ENCODE results near the gene MYOZ2. TPM values are rescaled to one million over a fixed set of nuclear protein-coding genes. Genes with fewer than 3 reads are reported as not detected.

MYOZ2 gene
- total RNA-seq, 3 donors from 2014 or later (not counting 1 experiment from before 2014, with no cell fraction given) = not detected

DNA sequence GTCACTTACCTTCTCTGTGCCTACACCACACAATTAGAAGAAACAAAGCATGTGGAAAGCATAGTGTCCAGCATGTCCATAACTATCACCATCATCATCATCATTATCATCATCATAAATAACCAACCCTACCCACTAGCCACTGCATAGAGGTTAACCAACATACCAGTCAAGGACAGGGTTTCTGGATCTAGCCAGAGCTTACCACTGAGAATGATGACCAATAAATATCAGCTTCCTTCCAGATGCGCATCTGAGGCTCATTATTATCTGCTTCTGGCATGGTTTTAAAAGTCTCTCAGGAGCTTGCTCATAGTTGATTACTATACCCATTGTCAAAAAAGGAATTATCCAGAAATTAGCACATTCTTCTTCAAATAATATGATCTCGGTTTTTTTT, 25.5 kb upstream of the MYOZ2 start:
- Histone ChIP-seq H3K4me3 (ENCODE audit: low read length) (no peak overlapping the region), H3K27me3 (ENCODE audit: control insufficient read depth, insufficient read depth, low read length) (no peaks in the 10 kb centered on the region), H3K36me3 (ENCODE audit: control insufficient read depth, insufficient read depth, low read length) (no peaks in the 10 kb centered on the region), H3K4me1 (ENCODE audit: control insufficient read depth, insufficient read depth, low read length) (no peaks in the 10 kb centered on the region), H3K9me3 (ENCODE audit: control insufficient read depth, insufficient read depth, low read length) (no peaks in the 10 kb centered on the region), H3K27ac (ENCODE audit: low read length) (no peak overlapping the region)
- whole genome bisulfite sequencing (ENCODE audit: insufficient coverage) = 91% methylated on average over 2 of the region's 2 CpGs
- Mint-ChIP-seq H3K4me1 (peaks cover 0 to 4% of the 10 kb centered on the region in 2 donors), H3K27me3 (ENCODE audit: low read depth in 2 of 2) (peaks cover 0 to 5% of the 10 kb centered on the region in 2 donors), H3K36me3 (no peaks in the 10 kb centered on the region), H3K4me3 (no peak overlapping the region), H3K27ac (no peak overlapping the region), H3K9me3 (no peaks in the 10 kb centered on the region)
- TF ChIP-seq, protein P1, sequence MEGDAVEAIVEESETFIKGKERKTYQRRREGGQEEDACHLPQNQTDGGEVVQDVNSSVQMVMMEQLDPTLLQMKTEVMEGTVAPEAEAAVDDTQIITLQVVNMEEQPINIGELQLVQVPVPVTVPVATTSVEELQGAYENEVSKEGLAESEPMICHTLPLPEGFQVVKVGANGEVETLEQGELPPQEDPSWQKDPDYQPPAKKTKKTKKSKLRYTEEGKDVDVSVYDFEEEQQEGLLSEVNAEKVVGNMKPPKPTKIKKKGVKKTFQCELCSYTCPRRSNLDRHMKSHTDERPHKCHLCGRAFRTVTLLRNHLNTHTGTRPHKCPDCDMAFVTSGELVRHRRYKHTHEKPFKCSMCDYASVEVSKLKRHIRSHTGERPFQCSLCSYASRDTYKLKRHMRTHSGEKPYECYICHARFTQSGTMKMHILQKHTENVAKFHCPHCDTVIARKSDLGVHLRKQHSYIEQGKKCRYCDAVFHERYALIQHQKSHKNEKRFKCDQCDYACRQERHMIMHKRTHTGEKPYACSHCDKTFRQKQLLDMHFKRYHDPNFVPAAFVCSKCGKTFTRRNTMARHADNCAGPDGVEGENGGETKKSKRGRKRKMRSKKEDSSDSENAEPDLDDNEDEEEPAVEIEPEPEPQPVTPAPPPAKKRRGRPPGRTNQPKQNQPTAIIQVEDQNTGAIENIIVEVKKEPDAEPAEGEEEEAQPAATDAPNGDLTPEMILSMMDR (IDR thresholded peaks at IDR 0.05) = no peak
- intact Hi-C loops (cut with micrococcal nuclease) = no loop called here
- no peak for DNase-seq
- no peak for ATAC-seq

DNA sequence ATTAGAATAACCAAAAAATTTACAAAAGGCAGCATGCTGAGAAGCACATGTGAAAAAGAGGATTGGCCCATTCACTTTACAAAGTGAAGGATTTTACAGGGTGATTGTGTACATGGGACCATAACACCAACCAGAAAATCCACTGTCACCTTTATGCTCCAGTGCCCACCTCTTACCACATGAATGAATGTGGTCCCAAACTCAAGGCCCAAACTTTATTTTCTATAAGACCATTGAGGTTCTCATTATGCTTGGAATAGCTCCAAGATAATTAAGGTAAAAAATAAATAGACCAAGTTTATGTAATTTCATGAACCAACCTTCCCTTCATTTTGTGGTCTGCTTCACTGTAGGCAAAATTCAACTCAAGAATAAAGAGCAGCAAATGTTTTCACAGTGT, 24.3 kb upstream of the MYOZ2 start:
- no peak overlapping the region for H3K27ac ChIP-seq (ENCODE audit: low read length)
- H3K36me3 ChIP-seq (ENCODE audit: control insufficient read depth, insufficient read depth, low read length) = no peaks in the 10 kb centered on the region
- TF ChIP-seq, protein P1 (IDR thresholded peaks at IDR 0.05) = no peak
- no peaks in the 10 kb centered on the region for H3K36me3 Mint-ChIP-seq
- no peaks in the 10 kb centered on the region for H3K27me3 ChIP-seq (ENCODE audit: control insufficient read depth, insufficient read depth, low read length)
- peaks cover 5 to 9% of the 10 kb centered on the region in 2 donors for H3K27me3 Mint-ChIP-seq (ENCODE audit: low read depth in 2 of 2)
- DNase-seq = no peak
- intact Hi-C loops (cut with micrococcal nuclease) = no loop called here
- H3K27ac Mint-ChIP-seq = no peak overlapping the region
- no peaks in the 10 kb centered on the region for H3K9me3 ChIP-seq (ENCODE audit: control insufficient read depth, insufficient read depth, low read length)
- no peak for ATAC-seq
- no peaks in the 10 kb centered on the region for H3K9me3 Mint-ChIP-seq
- no peaks in the 10 kb centered on the region for H3K4me1 ChIP-seq (ENCODE audit: control insufficient read depth, insufficient read depth, low read length)
- peaks cover 0 to 4% of the 10 kb centered on the region in 2 donors for H3K4me1 Mint-ChIP-seq
- H3K4me3 ChIP-seq (ENCODE audit: low read length) = no peak overlapping the region
- H3K4me3 Mint-ChIP-seq = no peak overlapping the region

DNA sequence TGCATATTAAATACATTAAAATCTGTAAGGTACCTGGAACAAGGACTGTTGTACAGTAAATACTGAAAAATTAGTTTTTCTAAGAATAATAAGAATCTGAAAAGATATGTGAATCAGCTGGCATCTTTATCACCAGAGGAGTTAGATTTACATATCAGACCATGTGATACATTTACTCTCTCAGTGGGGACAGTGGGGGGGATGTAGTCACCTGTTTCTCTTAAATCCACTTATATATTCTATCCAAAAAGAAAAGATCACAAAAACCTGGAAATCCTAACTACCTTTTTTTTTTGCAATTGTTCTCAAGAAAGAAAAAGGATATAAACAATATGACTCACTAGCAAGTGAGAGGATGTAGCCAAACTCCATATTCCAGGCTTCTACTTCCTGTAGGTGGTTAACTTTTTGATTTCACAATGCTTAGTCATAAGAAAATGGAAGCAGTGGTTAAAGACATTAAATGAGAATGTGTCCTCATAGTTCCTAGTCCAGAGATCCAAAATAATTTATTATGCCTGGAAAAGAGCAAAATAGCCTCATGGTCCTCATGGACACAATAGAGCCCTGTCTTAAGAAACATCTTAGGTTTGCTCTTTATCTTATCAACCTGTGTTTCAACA, 22.5 kb upstream of the MYOZ2 start:
- Histone ChIP-seq H3K4me1 (ENCODE audit: control insufficient read depth, insufficient read depth, low read length) (no peaks in the 10 kb centered on the region), H3K4me3 (ENCODE audit: low read length) (no peak overlapping the region), H3K27me3 (ENCODE audit: control insufficient read depth, insufficient read depth, low read length) (no peaks in the 10 kb centered on the region), H3K36me3 (ENCODE audit: control insufficient read depth, insufficient read depth, low read length) (no peaks in the 10 kb centered on the region), H3K27ac (ENCODE audit: low read length) (no peak overlapping the region), H3K9me3 (ENCODE audit: control insufficient read depth, insufficient read depth, low read length) (no peaks in the 10 kb centered on the region)
- DNase-seq (no peak), ATAC-seq (no peak)
- H3K27ac Mint-ChIP-seq = no peak overlapping the region
- H3K27me3 Mint-ChIP-seq (ENCODE audit: low read depth in 2 of 2) = peaks cover 5 to 10% of the 10 kb centered on the region in 2 donors
- H3K36me3 Mint-ChIP-seq = no peaks in the 10 kb centered on the region
- H3K9me3 Mint-ChIP-seq = no peaks in the 10 kb centered on the region
- H3K4me3 Mint-ChIP-seq = no peak overlapping the region
- TF ChIP-seq, protein P1 (IDR thresholded peaks at IDR 0.05) = no peak
- H3K4me1 Mint-ChIP-seq = no peaks in the 10 kb centered on the region
- intact Hi-C loops (cut with micrococcal nuclease) = no loop called here

DNA sequence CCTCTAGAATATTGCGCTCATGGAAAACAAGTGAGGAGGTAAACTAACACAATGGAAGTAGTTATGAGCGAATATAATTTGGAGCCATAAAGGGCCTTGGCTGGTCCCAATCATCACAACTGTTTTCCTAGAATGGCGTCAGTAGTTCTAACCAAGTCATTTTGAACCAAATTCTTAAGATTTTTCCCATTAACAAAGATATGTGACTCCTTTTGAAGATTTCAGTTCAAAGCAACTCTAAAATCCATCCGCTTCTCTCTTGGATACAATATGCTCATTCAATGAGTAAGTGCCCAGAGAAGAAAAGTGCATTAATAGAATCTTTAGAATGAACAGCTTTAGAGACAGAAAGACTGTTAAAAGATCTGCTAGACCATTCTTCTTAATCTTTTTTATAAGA, 19.6 kb upstream of the MYOZ2 start:
- H3K9me3 Mint-ChIP-seq = no peaks in the 10 kb centered on the region

More for the DNA sequence above, 19.6 kb upstream of the MYOZ2 start:
- no peaks in the 10 kb centered on the region for H3K4me1 ChIP-seq (ENCODE audit: control insufficient read depth, insufficient read depth, low read length)
- no peak overlapping the region for H3K4me3 Mint-ChIP-seq
- no peaks in the 10 kb centered on the region for H3K27me3 ChIP-seq (ENCODE audit: control insufficient read depth, insufficient read depth, low read length)
- no peaks in the 10 kb centered on the region for H3K4me1 Mint-ChIP-seq
- H3K9me3 ChIP-seq (ENCODE audit: control insufficient read depth, insufficient read depth, low read length) = no peaks in the 10 kb centered on the region
- H3K36me3 Mint-ChIP-seq = no peaks in the 10 kb centered on the region
- DNase-seq (no peak), ATAC-seq (no peak)
- intact Hi-C loops (cut with micrococcal nuclease) = no loop called here
- H3K36me3 ChIP-seq (ENCODE audit: control insufficient read depth, insufficient read depth, low read length) = no peaks in the 10 kb centered on the region
- 89% methylated on average over 3 of the region's 4 CpGs for WGBS (ENCODE audit: insufficient coverage)
- H3K27ac ChIP-seq (ENCODE audit: low read length) = no peak overlapping the region
- no peak overlapping the region for H3K27ac Mint-ChIP-seq
- peaks cover 5 to 10% of the 10 kb centered on the region in 2 donors for H3K27me3 Mint-ChIP-seq (ENCODE audit: low read depth in 2 of 2)
- H3K4me3 ChIP-seq (ENCODE audit: low read length) = no peak overlapping the region
- TF ChIP-seq, protein P1 (IDR thresholded peaks at IDR 0.05) = no peak

Data from natural killer cell (primary cell).